ENCODE results near the gene PPP1R26. TPM values are rescaled to one million over a fixed set of nuclear protein-coding genes. Genes with fewer than 3 reads are reported as not detected.
"Not testable (repeated sequence)": the region's sequence is repeated elsewhere in the genome, so short reads cannot be mapped to it uniquely, and the experiment has no call there.

Gene PPP1R26
- polyA plus RNA-seq, 2 donors, result 4.7 to 6.4 TPM

- Histone ChIP-seq H3K27me3 (ENCODE audit: control insufficient read depth in 1 of 2, insufficient read depth in 2 of 2, low read length in 2 of 2) (no peaks in the 10 kb centered on the region), H3K27ac (ENCODE audit: low read depth in 2 of 2, low read length in 1 of 2) (no peak overlapping the region), H3K36me3 (ENCODE audit: control insufficient read depth in 2 of 2, insufficient read depth in 2 of 2, low read length in 1 of 2) (no peaks in the 10 kb centered on the region), H3K4me3 (ENCODE audit: low read depth in 1 of 2, low read length in 2 of 2) (no peak overlapping the region), H3K9me3 (ENCODE audit: control insufficient read depth in 2 of 2, insufficient read depth in 1 of 2, low read depth in 1 of 2, low read length in 1 of 2) (no peaks in the 10 kb centered on the region), H3K4me1 (ENCODE audit: control insufficient read depth in 2 of 2, insufficient read depth in 2 of 2, low read length in 1 of 2) (no peaks in the 10 kb centered on the region)
- WGBS, 2 donors, result 79 to 82% methylated on average over 10 of the region's 10 CpGs
Measured at GRCh38 chr9:135442075-135442474, 37.5 kb upstream of the PPP1R26 start.

- Histone ChIP-seq H3K9me3 (ENCODE audit: control insufficient read depth in 2 of 2, insufficient read depth in 1 of 2, low read depth in 1 of 2, low read length in 1 of 2) (no peaks in the 10 kb centered on the region), H3K27me3 (ENCODE audit: control insufficient read depth in 1 of 2, insufficient read depth in 2 of 2, low read length in 2 of 2) (no peaks in the 10 kb centered on the region), H3K36me3 (ENCODE audit: control insufficient read depth in 2 of 2, insufficient read depth in 2 of 2, low read length in 1 of 2) (no peaks in the 10 kb centered on the region), H3K4me3 (ENCODE audit: low read depth in 1 of 2, low read length in 2 of 2) (no peak overlapping the region), H3K4me1 (ENCODE audit: control insufficient read depth in 2 of 2, insufficient read depth in 2 of 2, low read length in 1 of 2) (no peaks in the 10 kb centered on the region), H3K27ac (ENCODE audit: low read depth in 2 of 2, low read length in 1 of 2) (no peak overlapping the region)
- 64 to 72% methylated on average over 28 of the region's 28 CpGs for WGBS, 2 donors
Measured at GRCh38 chr9:135443797-135444425, 35.7 kb upstream of the PPP1R26 start.

DNA sequence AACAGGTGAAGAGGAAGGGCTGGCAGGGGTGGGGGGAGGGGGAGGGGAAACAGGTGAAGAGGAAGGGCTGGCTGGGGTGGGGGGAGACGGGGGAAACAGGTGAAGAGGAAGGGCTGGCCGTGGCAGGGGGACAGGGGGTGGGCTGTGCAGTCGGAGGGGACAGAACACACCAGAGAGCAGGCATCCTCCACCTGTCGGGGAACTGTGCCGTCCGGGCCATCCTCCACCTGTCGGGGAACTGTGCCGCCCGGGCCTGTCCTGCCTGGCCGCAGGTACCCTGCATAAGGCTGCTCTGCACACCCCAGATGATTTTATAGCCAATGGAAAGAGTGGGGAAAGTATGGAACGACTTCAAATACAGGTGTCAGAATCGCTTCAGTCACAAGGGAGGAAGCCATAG is 32.5 kb upstream of the PPP1R26 start:
- 52 to 68% methylated on average over 12 of the region's 12 CpGs for WGBS, 2 donors
- Histone ChIP-seq H3K4me3 (ENCODE audit: low read depth in 1 of 2, low read length in 2 of 2) (no peak overlapping the region), H3K27ac (ENCODE audit: low read depth in 2 of 2, low read length in 1 of 2) (no peak overlapping the region), H3K27me3 (ENCODE audit: control insufficient read depth in 1 of 2, insufficient read depth in 2 of 2, low read length in 2 of 2) (no peaks in the 10 kb centered on the region), H3K4me1 (ENCODE audit: control insufficient read depth in 2 of 2, insufficient read depth in 2 of 2, low read length in 1 of 2) (no peaks in the 10 kb centered on the region), H3K9me3 (ENCODE audit: control insufficient read depth in 2 of 2, insufficient read depth in 1 of 2, low read depth in 1 of 2, low read length in 1 of 2) (no peaks in the 10 kb centered on the region), H3K36me3 (ENCODE audit: control insufficient read depth in 2 of 2, insufficient read depth in 2 of 2, low read length in 1 of 2) (no peaks in the 10 kb centered on the region)

DNA sequence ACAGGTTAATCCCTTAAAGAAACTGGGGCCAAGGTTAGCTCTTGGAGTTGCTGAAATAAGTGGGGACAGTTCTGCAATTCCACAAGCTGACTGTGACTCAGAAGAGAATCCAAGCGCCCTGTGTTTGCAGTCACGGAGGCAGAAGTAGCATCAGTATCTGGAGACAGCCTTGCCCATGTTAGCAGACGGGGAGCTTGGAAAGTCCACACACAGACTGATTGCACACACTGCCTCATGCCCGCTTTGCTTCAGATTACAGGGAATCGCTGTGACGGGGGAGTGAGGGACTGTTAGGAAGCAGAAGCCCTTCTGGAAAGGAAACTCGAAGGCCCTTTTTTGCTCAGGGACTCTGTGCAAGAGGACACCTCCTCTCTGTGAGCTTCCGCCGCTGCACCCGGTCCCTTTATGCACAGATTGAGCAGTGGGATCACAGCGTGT is 30.9 kb upstream of the PPP1R26 start:
- Histone ChIP-seq H3K27ac (ENCODE audit: low read depth in 2 of 2, low read length in 1 of 2) (no peak overlapping the region), H3K4me1 (ENCODE audit: control insufficient read depth in 2 of 2, insufficient read depth in 2 of 2, low read length in 1 of 2) (no peaks in the 10 kb centered on the region), H3K9me3 (ENCODE audit: control insufficient read depth in 2 of 2, insufficient read depth in 1 of 2, low read depth in 1 of 2, low read length in 1 of 2) (no peaks in the 10 kb centered on the region), H3K27me3 (ENCODE audit: control insufficient read depth in 1 of 2, insufficient read depth in 2 of 2, low read length in 2 of 2) (no peaks in the 10 kb centered on the region), H3K4me3 (ENCODE audit: low read depth in 1 of 2, low read length in 2 of 2) (no peak overlapping the region), H3K36me3 (ENCODE audit: control insufficient read depth in 2 of 2, insufficient read depth in 2 of 2, low read length in 1 of 2) (no peaks in the 10 kb centered on the region)
- 44 to 48% methylated on average over 11 of the region's 11 CpGs for WGBS, 2 donors

- WGBS, 2 donors, result 60 to 66% methylated on average over 11 of the region's 11 CpGs
- H3K27ac ChIP-seq (ENCODE audit: low read depth in 2 of 2, low read length in 1 of 2); H3K4me1 ChIP-seq (ENCODE audit: control insufficient read depth in 2 of 2, insufficient read depth in 2 of 2, low read length in 1 of 2); H3K9me3 ChIP-seq (ENCODE audit: control insufficient read depth in 2 of 2, insufficient read depth in 1 of 2, low read depth in 1 of 2, low read length in 1 of 2); H3K36me3 ChIP-seq (ENCODE audit: control insufficient read depth in 2 of 2, insufficient read depth in 2 of 2, low read length in 1 of 2); H3K27me3 ChIP-seq (ENCODE audit: control insufficient read depth in 1 of 2, insufficient read depth in 2 of 2, low read length in 2 of 2); H3K4me3 ChIP-seq (ENCODE audit: low read depth in 1 of 2, low read length in 2 of 2): not testable (repeated sequence)
Measured at GRCh38 chr9:135449532-135449931, 30.1 kb upstream of the PPP1R26 start.

- no peaks in the 10 kb centered on the region for H3K4me1 ChIP-seq (ENCODE audit: control insufficient read depth in 2 of 2, insufficient read depth in 2 of 2, low read length in 1 of 2)
Measured at GRCh38 chr9:135450956-135451355, 28.6 kb upstream of the PPP1R26 start.

GRCh38 chr9:135451909-135452308 is 27.7 kb upstream of the PPP1R26 start:
- H3K4me3 ChIP-seq (ENCODE audit: low read depth in 1 of 2, low read length in 2 of 2); H3K4me1 ChIP-seq (ENCODE audit: control insufficient read depth in 2 of 2, insufficient read depth in 2 of 2, low read length in 1 of 2); H3K27me3 ChIP-seq (ENCODE audit: control insufficient read depth in 1 of 2, insufficient read depth in 2 of 2, low read length in 2 of 2); H3K9me3 ChIP-seq (ENCODE audit: control insufficient read depth in 2 of 2, insufficient read depth in 1 of 2, low read depth in 1 of 2, low read length in 1 of 2); H3K27ac ChIP-seq (ENCODE audit: low read depth in 2 of 2, low read length in 1 of 2); H3K36me3 ChIP-seq (ENCODE audit: control insufficient read depth in 2 of 2, insufficient read depth in 2 of 2, low read length in 1 of 2): not testable (repeated sequence)
- WGBS, 2 donors, result 69 to 78% methylated on average over 6 to 7 of the region's 7 CpGs

More at GRCh38 chr9:135450956-135451355, 28.6 kb upstream of the PPP1R26 start:
- Histone ChIP-seq H3K27ac (ENCODE audit: low read depth in 2 of 2, low read length in 1 of 2) (no peak overlapping the region), H3K36me3 (ENCODE audit: control insufficient read depth in 2 of 2, insufficient read depth in 2 of 2, low read length in 1 of 2) (no peaks in the 10 kb centered on the region), H3K27me3 (ENCODE audit: control insufficient read depth in 1 of 2, insufficient read depth in 2 of 2, low read length in 2 of 2) (no peaks in the 10 kb centered on the region), H3K4me3 (ENCODE audit: low read depth in 1 of 2, low read length in 2 of 2) (no peak overlapping the region), H3K9me3 (ENCODE audit: control insufficient read depth in 2 of 2, insufficient read depth in 1 of 2, low read depth in 1 of 2, low read length in 1 of 2) (peaks cover 4% of the 10 kb centered on the region in 2 donors)
- 92 to 95% methylated on average over 10 of the region's 10 CpGs for WGBS, 2 donors

DNA sequence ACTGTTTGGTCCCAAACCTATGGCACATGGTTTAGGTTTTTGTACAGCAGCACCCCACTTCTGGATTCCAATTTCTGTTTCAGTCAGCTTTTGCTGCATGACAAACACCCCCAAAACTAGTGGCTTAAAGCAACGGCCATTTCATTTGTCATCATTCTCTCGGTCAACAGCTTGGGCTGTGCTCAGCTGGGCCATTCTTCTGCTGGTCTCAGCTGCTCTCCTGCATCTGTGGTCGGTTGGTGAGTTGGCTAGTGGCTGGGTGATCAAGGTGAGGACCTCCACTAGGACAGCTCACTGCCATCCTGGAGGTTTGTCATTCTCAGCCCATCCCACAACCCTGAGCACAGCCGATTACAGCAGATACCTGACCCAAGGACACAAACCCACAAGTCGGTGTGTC is 24.8 kb upstream of the PPP1R26 start:
- H3K27ac ChIP-seq (ENCODE audit: low read depth in 2 of 2, low read length in 1 of 2), result no peak overlapping the region
- H3K4me3 ChIP-seq (ENCODE audit: low read depth in 1 of 2, low read length in 2 of 2), result no peak overlapping the region
- no peaks in the 10 kb centered on the region for H3K27me3 ChIP-seq (ENCODE audit: control insufficient read depth in 1 of 2, insufficient read depth in 2 of 2, low read length in 2 of 2)
- no peaks in the 10 kb centered on the region for H3K36me3 ChIP-seq (ENCODE audit: control insufficient read depth in 2 of 2, insufficient read depth in 2 of 2, low read length in 1 of 2)
- 84 to 88% methylated on average over 5 of the region's 5 CpGs for WGBS, 2 donors
- H3K4me1 ChIP-seq (ENCODE audit: control insufficient read depth in 2 of 2, insufficient read depth in 2 of 2, low read length in 1 of 2), result no peaks in the 10 kb centered on the region
- H3K9me3 ChIP-seq (ENCODE audit: control insufficient read depth in 2 of 2, insufficient read depth in 1 of 2, low read depth in 1 of 2, low read length in 1 of 2), result peaks cover 4% of the 10 kb centered on the region in 2 donors

DNA sequence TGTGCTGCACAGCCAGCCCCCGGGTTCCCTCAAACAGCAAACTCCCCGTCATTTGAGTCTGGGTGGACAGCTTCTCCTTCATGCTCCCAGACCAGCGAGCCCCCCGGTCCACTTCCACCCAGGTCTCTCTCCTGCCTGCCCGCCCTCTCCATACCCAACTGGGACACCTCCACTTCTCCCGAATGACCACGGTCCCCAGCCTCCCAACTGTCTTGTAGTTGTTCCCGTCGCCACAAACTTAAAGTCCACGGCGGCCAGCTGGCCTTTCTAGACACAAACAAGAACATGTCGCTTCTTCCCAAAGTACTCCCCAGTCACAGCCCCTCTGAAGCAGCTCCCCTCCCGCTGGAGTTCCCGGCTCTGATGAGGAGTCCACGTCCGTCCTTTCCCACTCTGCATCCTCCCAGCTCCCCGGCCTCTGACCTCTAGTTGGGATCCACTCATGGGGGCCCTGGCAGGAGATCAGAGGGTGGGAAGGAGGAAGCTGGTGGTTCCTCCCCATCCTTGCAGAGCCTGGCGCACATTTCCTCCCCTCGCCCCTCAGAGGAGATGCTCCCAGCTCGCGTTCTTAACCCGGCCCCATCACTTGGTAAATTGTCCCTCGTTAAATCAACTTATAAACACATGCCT is 24.1 kb upstream of the PPP1R26 start:
- 74 to 78% methylated on average over 23 of the region's 23 CpGs for WGBS, 2 donors

More for the DNA sequence above, 24.1 kb upstream of the PPP1R26 start:
- H3K27me3 ChIP-seq (ENCODE audit: control insufficient read depth in 1 of 2, insufficient read depth in 2 of 2, low read length in 2 of 2), result no peaks in the 10 kb centered on the region
- H3K27ac ChIP-seq (ENCODE audit: low read depth in 2 of 2, low read length in 1 of 2), result no peak overlapping the region
- H3K4me3 ChIP-seq (ENCODE audit: low read depth in 1 of 2, low read length in 2 of 2), result no peak overlapping the region
- peaks cover 4% of the 10 kb centered on the region in 2 donors for H3K9me3 ChIP-seq (ENCODE audit: control insufficient read depth in 2 of 2, insufficient read depth in 1 of 2, low read depth in 1 of 2, low read length in 1 of 2)
- no peaks in the 10 kb centered on the region for H3K36me3 ChIP-seq (ENCODE audit: control insufficient read depth in 2 of 2, insufficient read depth in 2 of 2, low read length in 1 of 2)
- H3K4me1 ChIP-seq (ENCODE audit: control insufficient read depth in 2 of 2, insufficient read depth in 2 of 2, low read length in 1 of 2), result no peaks in the 10 kb centered on the region

Measured in esophagus (tissue), 2 donors.